ENCODE data around the gene CSTF2.

The CSTF2 gene

DNA sequence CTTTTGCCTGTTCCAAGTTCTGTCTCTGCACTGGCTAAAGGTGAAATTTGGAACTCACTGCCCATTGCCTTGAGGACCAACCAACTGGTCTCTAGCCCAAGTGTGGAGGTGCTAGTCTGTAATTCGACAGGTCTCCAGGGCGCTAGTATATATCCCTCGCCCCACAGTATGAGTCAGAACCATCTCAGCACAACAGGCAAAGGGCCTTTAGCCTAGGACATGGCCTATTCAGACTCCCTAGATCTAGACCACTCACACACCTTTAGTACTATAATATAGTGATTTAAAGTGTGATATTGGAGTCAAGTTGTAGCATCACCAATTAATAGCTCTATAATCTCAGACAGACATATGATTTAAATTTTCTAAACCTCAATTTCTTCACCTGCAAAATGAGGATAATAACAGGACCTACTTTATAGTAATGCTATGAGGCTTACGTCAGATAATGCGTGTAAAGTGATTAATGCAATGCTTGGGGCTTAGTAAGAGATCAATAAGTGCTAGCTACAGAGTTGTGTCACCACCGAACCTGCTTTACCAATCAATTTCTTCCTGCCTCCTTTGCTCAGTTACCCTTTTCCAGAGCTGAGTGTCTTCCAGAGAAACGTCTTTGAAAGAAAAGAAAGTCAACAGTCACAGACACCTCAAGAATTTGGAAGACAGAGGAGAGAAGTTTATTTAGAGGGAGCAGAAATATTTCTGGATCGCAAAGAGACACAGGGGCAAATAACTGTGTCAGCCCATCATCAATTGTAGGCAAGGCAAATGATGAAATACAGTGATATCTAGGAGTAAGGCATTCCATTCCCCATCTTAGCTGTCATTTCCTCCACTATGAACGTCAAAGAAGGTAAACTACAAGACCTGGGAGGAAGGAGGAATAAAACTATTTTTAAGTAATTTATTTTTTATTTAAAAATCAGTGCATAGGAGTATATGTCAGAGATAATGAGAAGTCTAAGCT is 51.7 kb downstream of the CSTF2 start:
- no peak for DNase-seq

DNA sequence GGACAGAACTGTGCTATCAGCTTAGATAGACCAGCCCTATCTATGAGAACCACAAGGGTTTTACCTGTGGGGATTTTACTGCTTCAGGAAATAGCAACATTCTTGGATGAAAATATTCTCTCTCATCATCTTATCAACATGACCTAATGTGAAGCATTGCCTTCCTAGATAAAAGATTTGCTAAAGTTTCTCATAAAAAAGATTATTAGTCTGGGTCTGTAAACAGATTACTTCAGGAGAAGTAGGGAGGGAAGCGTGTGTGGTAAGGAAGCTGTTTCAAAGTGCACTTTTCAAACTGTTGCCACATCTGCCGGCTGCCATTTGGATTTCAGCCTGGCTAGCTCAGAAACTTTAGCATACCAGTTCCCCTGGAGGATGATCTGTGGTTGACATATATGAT is 54.1 kb downstream of the CSTF2 start, which contains the start of gene NOX1:
Gene NOX1 (minus strand): TSS at position 35 of the 400 bp plus-strand sequence. CDS start 220 bp downstream, outside the sequence.
- DNase-seq, result no peak

DNA sequence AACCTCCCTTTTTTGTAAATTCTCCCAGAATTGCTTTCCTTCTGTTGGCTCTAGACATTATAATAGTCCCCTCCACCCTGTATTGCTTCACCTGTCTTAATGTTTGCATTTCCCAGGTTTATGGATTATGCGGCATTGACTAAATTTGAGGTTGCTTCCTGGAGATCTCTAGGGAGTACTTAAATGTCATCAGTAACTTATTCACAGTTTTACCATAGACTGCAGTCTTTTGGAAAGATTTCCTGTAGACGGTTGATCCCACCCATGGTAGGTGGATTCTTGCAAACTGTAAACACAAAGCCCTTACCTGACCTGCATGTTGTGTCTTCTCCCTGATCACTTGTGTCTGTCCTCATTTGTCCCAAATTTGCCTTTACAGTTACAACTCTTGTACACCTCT is 60.2 kb downstream of the CSTF2 start:
- no peak for DNase-seq

DNA sequence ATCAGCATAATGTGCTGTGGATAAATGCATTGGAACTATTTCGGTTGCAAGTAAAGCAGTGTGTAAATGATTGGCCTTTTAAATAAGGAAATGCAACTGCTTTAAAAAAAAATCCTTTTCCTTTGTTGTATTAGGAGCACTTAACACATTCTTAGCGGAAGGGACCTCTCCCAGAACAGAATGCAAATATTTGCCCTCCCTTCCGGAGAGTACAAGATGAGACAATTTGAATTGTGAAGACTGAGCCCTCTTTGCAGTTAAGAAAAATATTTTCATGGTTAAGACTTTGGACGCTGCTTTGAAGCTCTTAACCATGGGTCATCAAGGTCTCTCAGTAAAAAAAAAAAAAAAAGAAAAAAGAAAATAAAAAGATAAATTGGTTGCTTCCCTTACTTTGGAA is 63.5 kb downstream of the CSTF2 start:
- no peak for DNase-seq
